ENCODE measurements around the gene EXOC6B.

DNA sequence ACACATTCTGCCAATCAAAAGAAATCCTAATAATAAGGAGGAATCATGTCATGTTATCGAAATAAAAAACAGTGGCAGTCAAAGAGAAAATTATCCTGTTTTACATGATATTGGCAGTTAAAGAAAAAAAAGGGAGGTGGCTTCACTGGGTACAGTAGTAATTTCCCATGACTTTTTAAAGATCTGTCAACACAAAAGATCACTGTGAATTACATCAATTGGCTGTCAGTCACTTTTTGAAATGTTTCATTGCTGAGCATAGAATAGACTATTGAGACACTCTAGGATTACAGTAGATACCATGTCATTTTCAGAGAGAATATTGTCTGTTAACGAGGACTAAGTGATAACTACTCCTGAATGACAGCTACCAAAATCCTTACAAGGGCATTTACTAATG lies 342.5 kb downstream of the EXOC6B start:
- TF ChIP-seq EZH2 (IDR thresholded peaks at IDR 0.05; ENCODE audit: insufficient read depth, poor library complexity, severe bottlenecking), result no peak
- TF ChIP-seq EZH2phosphoT487 (IDR thresholded peaks at IDR 0.05; ENCODE audit: insufficient read depth, low read depth), result no peak
